ENCODE measurements around the gene PARVB. TPM values are rescaled to one million over a fixed set of nuclear protein-coding genes. Genes with fewer than 3 reads are reported as not detected.

Gene PARVB
- total RNA-seq, 2 donors from 2014 or later, result 95.5 to 113 TPM

- DNase-seq (no peak), ATAC-seq (peak in 1 of 2 donors; percentile 76)
- intact Hi-C loops (cut with DNase I), result no loop called here
Observed at GRCh38 chr22:44211946-44212930, 188.1 kb downstream of the PARVB start.

- intact Hi-C loops (cut with DNase I), result no loop called here
- ATAC-seq (no peak), DNase-seq (no peak)
Observed at GRCh38 chr22:44212936-44213335, 188.8 kb downstream of the PARVB start.

- intact Hi-C loops (cut with DNase I), result no loop called here
- ATAC-seq, result no peak
Observed at GRCh38 chr22:44213489-44214043, 189.5 kb downstream of the PARVB start.

GRCh38 chr22:44214187-44214586, 190.1 kb downstream of the PARVB start:
- intact Hi-C loops (cut with DNase I), result no loop called here
- ATAC-seq, result no peak
- no peak for DNase-seq

More at GRCh38 chr22:44213489-44214043, 189.5 kb downstream of the PARVB start:
- no peak for DNase-seq

- intact Hi-C loops (cut with DNase I), result no loop called here
- ATAC-seq (no peak), DNase-seq (no peak)
Observed at GRCh38 chr22:44214764-44215163, 190.7 kb downstream of the PARVB start.

- DNase-seq (no peak), ATAC-seq (no peak)
Observed at GRCh38 chr22:44215287-44215686, 191.2 kb downstream of the PARVB start.

GRCh38 chr22:44217346-44217745, 193.2 kb downstream of the PARVB start:
- no peak for DNase-seq
- intact Hi-C loops (cut with DNase I), result no loop called here

More at GRCh38 chr22:44215287-44215686, 191.2 kb downstream of the PARVB start:
- intact Hi-C loops (cut with DNase I), result no loop called here

GRCh38 chr22:44218071-44218470, 194.0 kb downstream of the PARVB start:
- intact Hi-C loops (cut with DNase I), result no loop called here
- ATAC-seq (no peak), DNase-seq (no peak)

More at GRCh38 chr22:44217346-44217745, 193.2 kb downstream of the PARVB start:
- no peak for ATAC-seq

GRCh38 chr22:44219101-44219870, 195.2 kb downstream of the PARVB start:
- intact Hi-C loops (cut with DNase I), result no loop called here
- ATAC-seq, result no peak
- no peak for DNase-seq

GRCh38 chr22:44220727-44221680, 196.9 kb downstream of the PARVB start:
- DNase-seq, result no peak
- intact Hi-C loops (cut with DNase I), result no loop called here
- ATAC-seq, result no peak

- no peak for ATAC-seq
Observed at GRCh38 chr22:44221710-44222475, 197.8 kb downstream of the PARVB start.

More at GRCh38 chr22:44221710-44222475, 197.8 kb downstream of the PARVB start:
- intact Hi-C loops (cut with DNase I), result no loop called here
- DNase-seq, result no peak

Other genes with a start within 250 kb of the PARVB start
- gene EFCAB6, start 212.0 kb upstream of the PARVB start, total RNA-seq, result 1 to 10 TPM; 1.7 to 1.8 TPM
- under 1 TPM; 0.29 to 0.63 TPM for gene SULT4A1, start 161.8 kb upstream of the PARVB start, total RNA-seq
- not detected for gene PNPLA5, start 132.3 kb upstream of the PARVB start, total RNA-seq
- 1 to 10 TPM; 1.5 to 5.2 TPM for gene PNPLA3, start 100.5 kb upstream of the PARVB start, total RNA-seq
- 10 to 100 TPM; 55.5 to 67.6 TPM for gene SAMM50, start 68.9 kb upstream of the PARVB start, total RNA-seq
- gene PARVG, start 156.6 kb downstream of the PARVB start, total RNA-seq, result 1 to 10 TPM; 6.0 to 9.5 TPM